Progenitor cell of endocrine pancreas (in vitro differentiated cells): ENCODE data around the gene TACC2. TPM values are rescaled to one million over a fixed set of nuclear protein-coding genes. Genes with fewer than 3 reads are reported as not detected.

Source experiments
- DNase-seq: peaks from one replicate; pipeline ENCODE4 v3.0.0; 2021; ENCODE audit warnings: low spot score; ENCODE audit not compliant: unreplicated experiment
- H3K27ac Mint-ChIP-seq: 2 replicates; pipeline ENCODE4 v1.8.0; 2021; ENCODE audit warnings: mild to moderate bottlenecking, moderate library complexity, mixed read lengths
- H3K27me3 Mint-ChIP-seq: 2 replicates; pipeline ENCODE4 v1.8.0; 2021; ENCODE audit warnings: mixed read lengths
- H3K36me3 Mint-ChIP-seq: 2 replicates; pipeline ENCODE4 v1.8.0; 2022; ENCODE audit warnings: mixed read lengths; ENCODE audit not compliant: insufficient read depth
- H3K4me1 Mint-ChIP-seq: 2 replicates; pipeline ENCODE4 v1.8.0; 2021; ENCODE audit warnings: low read depth, mixed read lengths
- H3K4me3 Mint-ChIP-seq: 2 replicates; pipeline ENCODE4 v1.8.0; 2021; ENCODE audit warnings: low read depth, mild to moderate bottlenecking, moderate library complexity, mixed read lengths
- H3K9me3 Mint-ChIP-seq: 2 replicates; pipeline ENCODE4 v1.8.0; 2021; ENCODE audit warnings: low read depth, mixed read lengths
- CTCF ChIP-seq: fragments of 200-600 bp; sonication (generic); IDR thresholded peaks from one replicate; pipeline ENCODE4 v1.5.0; 2021; ENCODE audit warnings: antibody characterized with exemption, mild to moderate bottlenecking; ENCODE audit not compliant: unreplicated experiment
- total RNA-seq: library from RNA; stranded (reverse); gene quantifications from 2 replicates; pipeline ENCODE4 v1.2.1, GENCODE V29; 2021

TACC2 gene
- total RNA-seq, 1 donor from 2014 or later, result 60.4 TPM

- Mint-ChIP-seq H3K4me3 (no peak overlapping the region), H3K27ac (peak overlapping the region; percentile 29), H3K4me1 (peaks cover 22% of the 10 kb centered on the region)
Measured at GRCh38 chr10:122116331-122116730, 127.4 kb downstream of the TACC2 start.

GRCh38 chr10:122117475-122117874 lies 128.5 kb downstream of the TACC2 start:
- Mint-ChIP-seq H3K36me3 (no peaks in the 10 kb centered on the region), H3K4me3 (no peak overlapping the region)

More at GRCh38 chr10:122116331-122116730, 127.4 kb downstream of the TACC2 start:
- TF ChIP-seq CTCF, result no peak
- Mint-ChIP-seq H3K36me3 (no peaks in the 10 kb centered on the region), H3K9me3 (no peaks in the 10 kb centered on the region), H3K27me3 (no peaks in the 10 kb centered on the region)
- no peak for DNase-seq

GRCh38 chr10:122120008-122120744 lies 131.2 kb downstream of the TACC2 start:
- Mint-ChIP-seq H3K9me3 (no peaks in the 10 kb centered on the region), H3K36me3 (no peaks in the 10 kb centered on the region), H3K4me1 (peaks cover 4% of the 10 kb centered on the region), H3K27me3 (no peaks in the 10 kb centered on the region), H3K4me3 (no peak overlapping the region), H3K27ac (no peak overlapping the region)
- no peak for DNase-seq
- TF ChIP-seq CTCF, result no peak

More at GRCh38 chr10:122117475-122117874, 128.5 kb downstream of the TACC2 start:
- no peak overlapping the region for H3K27ac Mint-ChIP-seq
- H3K4me1 Mint-ChIP-seq, result peaks cover 12% of the 10 kb centered on the region
- no peaks in the 10 kb centered on the region for H3K9me3 Mint-ChIP-seq
- TF ChIP-seq CTCF, result no peak
- no peak for DNase-seq
- no peaks in the 10 kb centered on the region for H3K27me3 Mint-ChIP-seq

- TF ChIP-seq CTCF, result no peak
- Mint-ChIP-seq H3K4me3 (no peak overlapping the region), H3K27ac (peak overlapping the region; percentile 73), H3K36me3 (peaks cover 1% of the 10 kb centered on the region), H3K4me1 (peaks cover 2% of the 10 kb centered on the region), H3K9me3 (no peaks in the 10 kb centered on the region), H3K27me3 (no peaks in the 10 kb centered on the region)
- no peak for DNase-seq
Measured at GRCh38 chr10:122121059-122121458, 132.1 kb downstream of the TACC2 start.

- Mint-ChIP-seq H3K27me3 (no peaks in the 10 kb centered on the region), H3K4me1 (no peaks in the 10 kb centered on the region), H3K4me3 (no peak overlapping the region), H3K36me3 (peaks cover 1% of the 10 kb centered on the region), H3K9me3 (no peaks in the 10 kb centered on the region), H3K27ac (no peak overlapping the region)
- DNase-seq, result no peak
- TF ChIP-seq CTCF, result no peak
Measured at GRCh38 chr10:122122493-122122892, 133.5 kb downstream of the TACC2 start.
